Smooth muscle cell (in vitro differentiated cells): ENCODE results near the gene RPGR. TPM values are rescaled to one million over a fixed set of nuclear protein-coding genes. Genes with fewer than 3 reads are reported as not detected.

ENCODE experiments used
- DNase-seq: peaks from one replicate; lab custom pipeline; 2025; ENCODE audit not compliant: unreplicated experiment; lab: John Stamatoyannopoulos, UW
- H2AFZ ChIP-seq: fragments of 200-600 bp; sonication (generic); 2 replicates; pipeline ENCODE4 v1.6.0; 2016; ENCODE audit warnings: antibody characterized with exemption, low read depth, mild to moderate bottlenecking
- H3F3A ChIP-seq: fragments of 200-600 bp; sonication (generic); 2 replicates; pipeline ENCODE4 v1.6.0; 2017; ENCODE audit warnings: antibody characterized with exemption, low read depth
- H3K27ac ChIP-seq: fragments of 200-600 bp; sonication (generic); 2 replicates; pipeline ENCODE4 v1.5.1; 2016; ENCODE audit warnings: low read depth, mild to moderate bottlenecking
- H3K27me3 ChIP-seq: fragments of 200-600 bp; sonication (generic); 2 replicates; pipeline ENCODE4 v1.6.1; 2016; ENCODE audit warnings: low read depth, mild to moderate bottlenecking
- H3K36me3 ChIP-seq: fragments of 200-600 bp; sonication (generic); 2 replicates; pipeline ENCODE4 v1.5.1; 2016; ENCODE audit warnings: low read depth
- H3K4me1 ChIP-seq: fragments of 200-600 bp; sonication (generic); 2 replicates; pipeline ENCODE4 v1.5.1; 2016; ENCODE audit warnings: low read depth
- H3K4me2 ChIP-seq: fragments of 200-600 bp; sonication (generic); 2 replicates; pipeline ENCODE4 v1.6.0; 2016; ENCODE audit warnings: mild to moderate bottlenecking
- H3K4me3 ChIP-seq: fragments of 200-600 bp; sonication (generic); 2 replicates; pipeline ENCODE4 v1.5.1; 2016; ENCODE audit warnings: mild to moderate bottlenecking
- H3K79me2 ChIP-seq: fragments of 200-600 bp; sonication (generic); 2 replicates; pipeline ENCODE4 v1.6.0; 2016; ENCODE audit warnings: low read depth, mild to moderate bottlenecking
- H3K9ac ChIP-seq: fragments of 200-600 bp; sonication (generic); 2 replicates; pipeline ENCODE4 v1.6.0; 2016; ENCODE audit warnings: low read depth
- H3K9me3 ChIP-seq: fragments of 200-600 bp; sonication (generic); replicated peaks from 2 replicates; pipeline ENCODE4 v1.5.1; 2016; ENCODE audit warnings: low read depth
- H4K20me1 ChIP-seq: fragments of 200-600 bp; sonication (generic); 2 replicates; pipeline ENCODE4 v1.6.0; 2016; ENCODE audit warnings: low read depth
- CTCF ChIP-seq: fragments of 200-600 bp; sonication (generic); IDR thresholded peaks from 2 replicates; pipeline ENCODE4 v1.5.1; 2017; ENCODE audit warnings: borderline replicate concordance, mild to moderate bottlenecking, antibody characterized with exemption; ENCODE audit not compliant: insufficient read depth, poor library complexity, severe bottlenecking
- WGBS: methylation state at CpG from one replicate; pipeline ENCODE4 v1.1.7; 2016; ENCODE audit warnings: low lambda C conversion rate; 5-methylcytosine and 5-hydroxymethylcytosine counted together
- polyA plus RNA-seq: library from polyadenylated mRNA; unstranded; fragments of >200 nt; fragmentation: Nextera tagmentation; extraction: Ambion mirVana; gene quantifications from 2 replicates; pipeline ENCODE4 v1.2.1, GENCODE V29; 2016
- total RNA-seq: library from RNA; depleted of rRNA; stranded (reverse); fragments of >200 nt; gene quantifications from 2 replicates; pipeline ENCODE4 v1.2.3, GENCODE V29; 2014

The RPGR gene
- total and polyA plus RNA-seq, 2 experiments from 2014 or later: 2.4 to 11.5 TPM

- no peaks in the 10 kb centered on the region for H3K9me3 ChIP-seq
- H3K4me2 ChIP-seq: no peak overlapping the region
- H3K27ac ChIP-seq: no peak overlapping the region
- H3K27me3 ChIP-seq: no peaks in the 10 kb centered on the region
- H3F3A ChIP-seq: no peaks in the 10 kb centered on the region
- no peak for TF ChIP-seq CTCF
- no peak overlapping the region for H3K4me3 ChIP-seq
- no peaks in the 10 kb centered on the region for H3K79me2 ChIP-seq
- no peaks in the 10 kb centered on the region for H3K4me1 ChIP-seq
- no peak for DNase-seq
- no peaks in the 10 kb centered on the region for H3K36me3 ChIP-seq
- no peak overlapping the region for H2AFZ ChIP-seq
- WGBS: 74% methylated on average over 2 of the region's 2 CpGs
- no peaks in the 10 kb centered on the region for H4K20me1 ChIP-seq
- no peak overlapping the region for H3K9ac ChIP-seq
These were observed 86.8 kb downstream of the RPGR start for GRCh38 chrX:38240541-38240940.

GRCh38 chrX:38236901-38237615, 90.3 kb downstream of the RPGR start:
- Histone ChIP-seq H3K36me3 (no peaks in the 10 kb centered on the region), H3F3A (no peaks in the 10 kb centered on the region), H3K79me2 (no peaks in the 10 kb centered on the region), H3K27ac (no peak overlapping the region), H3K9ac (no peak overlapping the region), H3K4me2 (no peak overlapping the region), H3K9me3 (no peaks in the 10 kb centered on the region), H4K20me1 (no peaks in the 10 kb centered on the region), H3K4me3 (no peak overlapping the region), H3K4me1 (no peaks in the 10 kb centered on the region), H3K27me3 (no peaks in the 10 kb centered on the region), H2AFZ (no peak overlapping the region)
- no peak for DNase-seq
- TF ChIP-seq CTCF: no peak
- WGBS: 67% methylated on average over 6 of the region's 6 CpGs

GRCh38 chrX:38233891-38234667, 93.2 kb downstream of the RPGR start:
- DNase-seq: no peak
- H3K9me3 ChIP-seq: no peaks in the 10 kb centered on the region
- no peaks in the 10 kb centered on the region for H3K79me2 ChIP-seq
- TF ChIP-seq CTCF: no peak
- no peak overlapping the region for H3K4me3 ChIP-seq
- H3F3A ChIP-seq: no peaks in the 10 kb centered on the region
- H2AFZ ChIP-seq: no peak overlapping the region
- no peak overlapping the region for H3K4me2 ChIP-seq
- H4K20me1 ChIP-seq: no peaks in the 10 kb centered on the region
- WGBS: 43% methylated on average over 3 of the region's 3 CpGs
- H3K36me3 ChIP-seq: no peaks in the 10 kb centered on the region
- no peaks in the 10 kb centered on the region for H3K27me3 ChIP-seq
- no peak overlapping the region for H3K9ac ChIP-seq
- H3K27ac ChIP-seq: peak overlapping the region; percentile 78
- no peaks in the 10 kb centered on the region for H3K4me1 ChIP-seq
